ENCODE data around the gene FAM177B.
"Not testable (repeated sequence)": the region's sequence is repeated elsewhere in the genome, so short reads cannot be mapped to it uniquely, and the experiment has no call there.

- TF ChIP-seq CTCF (conservative IDR thresholded peaks at IDR 0.05; ENCODE audit: low read depth, low read length); EZH2 (IDR thresholded peaks at IDR 0.05; ENCODE audit: low read length, unreplicated experiment); EZH2phosphoT487 (IDR thresholded peaks at IDR 0.05; ENCODE audit: borderline replicate concordance, low read length): not testable (repeated sequence)
These were observed 4.8 kb downstream of the FAM177B start for GRCh38 chr1:222741630-222742457.

Data from PC-3 (cell line).